Left renal cortex interstitium (tissue), 4 donors: ENCODE data around the gene ATP5PO. TPM values are rescaled to one million over a fixed set of nuclear protein-coding genes. Genes with fewer than 3 reads are reported as not detected.

Source experiments
- polyA plus RNA-seq, 4 donors: library from polyadenylated mRNA; unstranded; fragments of 120-200 nt; gene quantifications; one replicate each; pipeline ENCODE4 v1.2.1, GENCODE V29; 2013; ENCODE audit not compliant: insufficient read length in 4 of 4

ATP5PO gene
- polyA plus RNA-seq, 4 donors, result 300 to 453 (median 361) TPM

Other genes starting within 250 kb of the ATP5PO start
- gene MRPS6, start 157.8 kb upstream of the ATP5PO start, polyA plus RNA-seq, result 100 to 1,000 TPM; 114 to 142 (median 126) TPM
- 10 to 100 TPM; 36.7 to 45.4 (median 38.9) TPM for gene SLC5A3, start 157.8 kb upstream of the ATP5PO start, polyA plus RNA-seq